ENCODE measurements around the gene SMIM33. TPM values are rescaled to one million over a fixed set of nuclear protein-coding genes. Genes with fewer than 3 reads are reported as not detected.
"Not testable (repeated sequence)": the region's sequence is repeated elsewhere in the genome, so short reads cannot be mapped to it uniquely, and the experiment has no call there.

SMIM33 gene
- total and polyA plus RNA-seq, 4 experiments from 2014 or later, result 0.31 to 1.2 (median 1.0) TPM

GRCh38 chr5:139474890-139475791, 4.3 kb downstream of the SMIM33 start:
- H3K27me3 ChIP-seq (ENCODE audit: insufficient read depth, low read length), result no peaks in the 10 kb centered on the region
- ChIA-PET CTCF (ENCODE audit: partially characterized antibody) (interaction anchor here (1.7 to 11.3 kb wide), 3 partner anchors 38 to 52 kb away, joined by 4 to 97 read pairs (median 7); no protein-coding TSS in a partner anchor), POLR2A (ENCODE audit: partially characterized antibody) (interaction anchor here (1.1 to 3.8 kb wide), 4 partner anchors 16 to 36 kb away, joined by 3 to 19 read pairs (median 14); partner anchors contain the start of gene DNAJC18)
- intact Hi-C loops (cut with micrococcal nuclease), result no loop called here
- no peak overlapping the region for H3K4me3 ChIP-seq (ENCODE audit: low read length in 2 of 2)
- peaks cover 94% of the 10 kb centered on the region for H3K4me1 ChIP-seq (ENCODE audit: insufficient read depth, low read length)
- peaks cover 35% of the 10 kb centered on the region for H3K36me3 ChIP-seq (ENCODE audit: insufficient read depth, low read length)
- peak in 3 of 5 donors; percentile 32 to 57 (median 45) for DNase-seq
- Mint-ChIP-seq H3K4me3 (peak overlapping the region; percentile 50 to 87 (median 76)), H3K27ac (peak overlapping the region; percentile 77 to 95 (median 93)), H3K4me1 (peaks cover 53 to 94% (median 75%) of the 10 kb centered on the region in 4 donors), H3K9me3 (no peaks in the 10 kb centered on the region), H3K36me3 (peaks cover 26 to 49% of the 10 kb centered on the region in 2 donors), H3K27me3 (no peaks in the 10 kb centered on the region)
- no peaks in the 10 kb centered on the region for H3K9me3 ChIP-seq (ENCODE audit: control insufficient read depth in 1 of 2, low read length in 2 of 2)
- peak overlapping the region; percentile 23 for H3K27ac ChIP-seq (ENCODE audit: low read depth, low read length)

GRCh38 chr5:139475865-139476617, 5.2 kb downstream of the SMIM33 start:
- H3K27me3 Mint-ChIP-seq, result no peaks in the 10 kb centered on the region
- intact Hi-C loops (cut with micrococcal nuclease), result no loop called here

GRCh38 chr5:139478657-139479423, 8.0 kb downstream of the SMIM33 start:
- intact Hi-C loops (cut with micrococcal nuclease); H3K9me3 Mint-ChIP-seq; H3K27me3 Mint-ChIP-seq; DNase-seq; H3K4me3 ChIP-seq (ENCODE audit: low read length in 2 of 2); H3K27me3 ChIP-seq (ENCODE audit: insufficient read depth, low read length); H3K9me3 ChIP-seq (ENCODE audit: control insufficient read depth in 1 of 2, low read length in 2 of 2): not testable (repeated sequence)
- POLR2A ChIA-PET (ENCODE audit: partially characterized antibody), result interaction anchor here (0.8 to 5.2 kb wide), 4 partner anchors 8 to 41 kb away, joined by 3 to 111 read pairs (median 44); partner anchors contain the start of genes DNAJC18 and SMIM33
- H3K36me3 Mint-ChIP-seq, result peaks cover 38 to 60% of the 10 kb centered on the region in 2 donors
- H3K36me3 ChIP-seq (ENCODE audit: insufficient read depth, low read length), result peaks cover 34% of the 10 kb centered on the region
- peaks cover 40 to 86% (median 63%) of the 10 kb centered on the region in 4 donors for H3K4me1 Mint-ChIP-seq
- H3K4me1 ChIP-seq (ENCODE audit: insufficient read depth, low read length), result peaks cover 75% of the 10 kb centered on the region
- H3K4me3 Mint-ChIP-seq, result peak overlapping the region; percentile 10 to 83 (median 63)
- H3K27ac Mint-ChIP-seq, result peak overlapping the region; percentile 80 to 93 (median 89)
- peak overlapping the region; percentile 19 for H3K27ac ChIP-seq (ENCODE audit: low read depth, low read length)
- CTCF ChIA-PET (ENCODE audit: partially characterized antibody), result interaction anchor here (0.8 to 11.3 kb wide), 6 partner anchors 21 to 96 kb away, joined by 3 to 97 read pairs (median 5); no protein-coding TSS in a partner anchor

More at GRCh38 chr5:139475865-139476617, 5.2 kb downstream of the SMIM33 start:
- H3K4me1 ChIP-seq (ENCODE audit: insufficient read depth, low read length), result peaks cover 94% of the 10 kb centered on the region
- Mint-ChIP-seq H3K4me3 (peak overlapping the region in 7 of 8 donors; percentile 36 to 87 (median 77)), H3K9me3 (no peaks in the 10 kb centered on the region), H3K27ac (peak overlapping the region; percentile 77 to 95 (median 93)), H3K36me3 (peaks cover 34 to 58% of the 10 kb centered on the region in 2 donors), H3K4me1 (peaks cover 52 to 94% (median 77%) of the 10 kb centered on the region in 4 donors)
- CTCF ChIA-PET (ENCODE audit: partially characterized antibody), result interaction anchor here (1.1 to 11.3 kb wide), 4 partner anchors 18 to 53 kb away, joined by 4 to 97 read pairs (median 6); no protein-coding TSS in a partner anchor
- no peak overlapping the region for H3K4me3 ChIP-seq (ENCODE audit: low read length in 2 of 2)
- H3K27me3 ChIP-seq (ENCODE audit: insufficient read depth, low read length), result no peaks in the 10 kb centered on the region
- POLR2A ChIA-PET (ENCODE audit: partially characterized antibody), result interaction anchor here (1.2 to 3.8 kb wide), 6 partner anchors 17 to 37 kb away, joined by 3 to 19 read pairs (median 8); partner anchors contain the start of gene DNAJC18
- H3K9me3 ChIP-seq (ENCODE audit: control insufficient read depth in 1 of 2, low read length in 2 of 2), result no peaks in the 10 kb centered on the region
- DNase-seq, result no peak
- peak overlapping the region; percentile 23 for H3K27ac ChIP-seq (ENCODE audit: low read depth, low read length)
- peaks cover 35% of the 10 kb centered on the region for H3K36me3 ChIP-seq (ENCODE audit: insufficient read depth, low read length)

GRCh38 chr5:139479729-139480128, 8.9 kb downstream of the SMIM33 start:
- DNase-seq; intact Hi-C loops (cut with micrococcal nuclease): not testable (repeated sequence)

GRCh38 chr5:139481122-139481533, 10.3 kb downstream of the SMIM33 start:
- CTCF ChIA-PET (ENCODE audit: partially characterized antibody), result interaction anchor here (0.9 to 11.3 kb wide), 8 partner anchors 7 to 152 kb away, joined by 3 to 97 read pairs (median 11); partner anchors contain the start of gene SMIM33
- Mint-ChIP-seq H3K27me3 (no peaks in the 10 kb centered on the region), H3K27ac (peak overlapping the region; percentile 90 to 98 (median 97)), H3K9me3 (no peaks in the 10 kb centered on the region), H3K4me3 (peak overlapping the region; percentile 92 to 98 (median 94)), H3K4me1 (peaks cover 23 to 68% (median 45%) of the 10 kb centered on the region in 4 donors), H3K36me3 (peaks cover 28 to 47% of the 10 kb centered on the region in 2 donors)
- intact Hi-C loops (cut with micrococcal nuclease), result no loop called here
- POLR2A ChIA-PET (ENCODE audit: partially characterized antibody), result interaction anchor here (1.2 to 5.2 kb wide), 18 partner anchors 11 to 187 kb away, joined by 3 to 131 read pairs (median 18); partner anchors contain the start of genes DNAJC18, ECSCR, MATR3 and PAIP2
- H3K27ac ChIP-seq (ENCODE audit: low read depth, low read length), result peak overlapping the region; percentile 86
- peak in 2 of 5 donors; percentile 16 to 77 for DNase-seq
- H3K9me3 ChIP-seq (ENCODE audit: control insufficient read depth in 1 of 2, low read length in 2 of 2), result no peaks in the 10 kb centered on the region
- peak overlapping the region; percentile 82 to 95 for H3K4me3 ChIP-seq (ENCODE audit: low read length in 2 of 2)
- peaks cover 53% of the 10 kb centered on the region for H3K4me1 ChIP-seq (ENCODE audit: insufficient read depth, low read length)
- H3K27me3 ChIP-seq (ENCODE audit: insufficient read depth, low read length), result no peaks in the 10 kb centered on the region
- H3K36me3 ChIP-seq (ENCODE audit: insufficient read depth, low read length), result peaks cover 22% of the 10 kb centered on the region

More at GRCh38 chr5:139479729-139480128, 8.9 kb downstream of the SMIM33 start:
- Mint-ChIP-seq H3K36me3 (peaks cover 38 to 60% of the 10 kb centered on the region in 2 donors), H3K27ac (peak overlapping the region in 2 of 7 donors; percentile 87 to 93), H3K4me1 (peaks cover 36 to 79% (median 56%) of the 10 kb centered on the region in 4 donors), H3K4me3 (peak overlapping the region in 2 of 8 donors; percentile 65 to 83)
- peaks cover 27% of the 10 kb centered on the region for H3K36me3 ChIP-seq (ENCODE audit: insufficient read depth, low read length)
- H3K27me3 Mint-ChIP-seq; H3K27me3 ChIP-seq (ENCODE audit: insufficient read depth, low read length); H3K9me3 Mint-ChIP-seq; H3K27ac ChIP-seq (ENCODE audit: low read depth, low read length); H3K9me3 ChIP-seq (ENCODE audit: control insufficient read depth in 1 of 2, low read length in 2 of 2); H3K4me3 ChIP-seq (ENCODE audit: low read length in 2 of 2): not testable (repeated sequence)
- POLR2A ChIA-PET (ENCODE audit: partially characterized antibody), result interaction anchor here (1.9 to 5.2 kb wide), 5 partner anchors 9 to 58 kb away, joined by 6 to 111 read pairs (median 82); partner anchors contain the start of genes DNAJC18, ECSCR and SMIM33
- CTCF ChIA-PET (ENCODE audit: partially characterized antibody), result interaction anchor here (1.1 to 11.3 kb wide), 5 partner anchors 22 to 57 kb away, joined by 3 to 97 read pairs (median 6); no protein-coding TSS in a partner anchor
- peaks cover 67% of the 10 kb centered on the region for H3K4me1 ChIP-seq (ENCODE audit: insufficient read depth, low read length)

Measured in CD4-positive, alpha-beta memory T cell (primary cell).